DMS 273 treated with DMSO at 0.1 percent for 48 hours (cell line): ENCODE results near the gene GMDS.

ENCODE experiments used
- DNase-seq: peaks from one replicate; lab custom pipeline; 2025; lab: John Stamatoyannopoulos, UW

The GMDS gene

GRCh38 chr6:1586861-1587450 is 658.4 kb downstream of the GMDS start:
- no peak for DNase-seq

GRCh38 chr6:1586256-1586655 is 659.1 kb downstream of the GMDS start:
- no peak for DNase-seq

DNA sequence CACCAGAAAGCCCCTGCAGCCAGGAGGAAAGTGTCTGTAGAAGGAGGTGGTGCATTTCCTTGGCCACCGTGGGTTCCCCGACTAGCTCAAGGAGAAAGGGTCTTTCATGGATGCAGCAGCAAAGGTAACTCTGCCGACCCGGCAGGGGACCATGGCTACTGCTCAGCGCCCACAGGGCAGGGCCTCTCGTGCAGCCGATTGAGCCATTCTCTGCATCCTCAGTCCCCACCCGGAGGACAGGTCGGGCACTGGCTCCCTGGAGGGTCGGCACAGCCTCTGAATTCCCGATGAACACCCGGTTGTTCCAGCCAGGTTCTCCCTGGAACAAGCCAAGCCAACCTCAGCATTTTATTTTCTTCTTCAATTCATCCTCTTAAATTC is 659.7 kb downstream of the GMDS start:
- DNase-seq, result no peak

GRCh38 chr6:1584996-1585668 is 660.3 kb downstream of the GMDS start:
- no peak for DNase-seq

DNA sequence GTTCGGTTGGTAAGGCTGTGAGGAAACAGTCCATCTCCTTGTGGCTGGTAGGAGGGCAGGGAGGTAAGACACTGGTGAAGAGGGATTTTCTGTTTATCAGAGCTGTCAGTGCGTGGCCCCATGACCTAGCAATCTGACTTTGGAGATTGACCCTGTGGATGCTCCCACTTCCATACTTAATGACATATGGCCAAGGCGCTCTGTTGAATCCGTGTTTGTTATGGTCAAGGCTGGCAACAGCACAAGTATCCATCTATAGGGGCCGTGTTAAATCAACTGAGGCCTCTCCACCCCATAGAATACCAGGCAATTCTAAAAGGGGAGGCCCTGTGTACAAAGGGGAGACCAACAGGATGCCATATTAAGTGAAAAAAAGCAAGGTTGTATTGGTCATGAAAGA is 661.3 kb downstream of the GMDS start:
- no peak for DNase-seq

DNA sequence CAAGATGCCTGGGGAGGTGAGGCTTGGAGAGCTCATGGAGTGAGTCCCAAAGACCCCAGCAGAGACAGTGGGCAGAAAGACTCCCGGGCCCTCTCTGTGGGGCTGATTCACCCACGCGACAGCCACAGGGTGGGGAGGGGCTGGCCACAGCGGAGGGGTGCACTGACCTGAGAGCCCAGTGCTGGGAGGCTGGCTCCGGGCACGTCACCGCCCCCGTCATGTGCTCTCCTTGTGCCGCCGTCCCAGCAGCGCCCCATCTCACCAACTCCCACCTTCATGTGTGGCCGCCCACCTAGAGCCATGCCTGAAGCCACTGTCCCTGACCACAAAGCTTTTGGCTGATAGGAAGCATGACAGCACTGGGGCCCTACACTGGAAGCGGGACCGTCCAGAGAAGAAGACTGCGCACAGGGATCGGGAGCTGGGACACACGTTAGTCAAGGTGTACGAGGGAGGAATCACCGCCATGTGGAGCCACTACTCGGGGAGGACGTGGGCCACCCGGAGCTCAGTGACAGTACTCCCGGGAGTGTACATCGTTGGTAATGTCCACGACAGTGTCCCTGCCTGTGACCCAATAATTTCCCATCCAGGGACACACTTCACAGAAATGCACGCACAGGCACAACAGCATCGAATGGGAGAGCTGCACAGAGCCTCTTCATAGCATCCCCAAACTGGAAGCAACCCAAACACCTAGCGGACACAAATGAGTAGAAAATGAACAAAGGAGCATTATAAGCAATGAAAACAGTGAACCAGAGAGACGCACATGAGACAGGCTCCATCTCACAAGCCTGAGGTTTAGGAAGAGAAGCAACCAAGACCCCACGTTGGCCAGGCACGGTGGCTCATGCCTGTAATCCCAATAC is 664.0 kb downstream of the GMDS start:
- DNase-seq, result no peak

DNA sequence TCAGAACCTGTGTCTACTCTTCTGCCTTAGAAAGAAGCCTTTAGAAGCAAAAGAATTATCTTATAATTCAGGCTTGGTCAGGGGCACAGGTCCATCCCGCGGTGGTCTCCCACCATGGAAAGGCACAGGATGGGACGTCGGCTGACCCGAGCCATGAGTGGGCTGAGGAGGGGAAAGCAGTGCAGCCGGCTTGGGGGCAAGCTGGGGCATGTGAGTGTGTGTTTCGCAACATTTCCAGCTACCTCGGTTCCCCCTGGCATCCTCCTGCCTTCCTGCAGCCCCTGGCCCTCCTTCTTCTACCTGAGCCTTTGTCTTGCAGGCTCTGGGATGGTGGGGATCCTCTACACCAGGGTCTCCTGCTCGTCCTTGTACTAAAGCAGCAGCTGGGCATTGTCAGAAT is 664.8 kb downstream of the GMDS start:
- DNase-seq, result no peak

GRCh38 chr6:1580109-1580508 is 665.3 kb downstream of the GMDS start:
- DNase-seq, result no peak

DNA sequence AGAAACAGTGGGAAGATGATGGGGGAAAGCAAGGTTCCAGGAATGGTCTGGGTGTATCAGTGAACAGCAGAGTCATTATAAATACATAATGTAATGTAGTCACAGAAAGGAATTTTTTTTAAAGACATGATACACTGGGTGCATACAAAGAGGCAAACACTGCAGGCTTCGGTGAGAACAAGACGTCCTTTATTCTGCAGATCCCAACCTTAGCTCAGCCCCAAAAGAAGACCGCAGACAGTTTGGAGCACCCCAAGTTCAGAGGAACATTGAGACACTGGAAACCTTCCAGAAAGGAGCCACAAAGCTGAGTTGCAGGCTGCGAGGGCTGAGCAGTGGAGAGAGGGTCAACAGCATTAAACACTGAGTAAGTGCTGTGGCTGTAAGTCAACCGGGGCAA is 666.3 kb downstream of the GMDS start:
- DNase-seq, result no peak

GRCh38 chr6:1577896-1578745 is 667.3 kb downstream of the GMDS start:
- DNase-seq, result no peak

GRCh38 chr6:1577146-1577680 is 668.2 kb downstream of the GMDS start:
- no peak for DNase-seq

DNA sequence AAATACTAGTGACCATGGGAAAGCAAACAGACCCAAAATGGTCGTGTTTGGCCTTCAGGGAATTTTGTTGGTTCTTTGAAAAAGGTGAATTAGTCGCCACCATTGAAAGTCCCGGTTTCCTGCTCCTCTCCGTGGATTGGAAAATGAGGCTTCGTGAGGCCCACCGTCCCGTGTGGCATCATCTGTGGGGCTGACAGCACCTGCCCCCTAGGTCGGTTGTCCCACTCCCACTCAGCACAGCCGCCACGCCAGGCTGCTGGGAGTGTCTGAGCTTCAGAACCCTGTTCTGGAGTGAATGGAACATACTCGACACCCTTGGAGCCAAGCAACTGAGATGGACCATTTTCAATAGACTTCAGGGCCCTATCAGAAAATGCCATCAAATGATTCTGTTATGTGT is 668.7 kb downstream of the GMDS start:
- no peak for DNase-seq

DNA sequence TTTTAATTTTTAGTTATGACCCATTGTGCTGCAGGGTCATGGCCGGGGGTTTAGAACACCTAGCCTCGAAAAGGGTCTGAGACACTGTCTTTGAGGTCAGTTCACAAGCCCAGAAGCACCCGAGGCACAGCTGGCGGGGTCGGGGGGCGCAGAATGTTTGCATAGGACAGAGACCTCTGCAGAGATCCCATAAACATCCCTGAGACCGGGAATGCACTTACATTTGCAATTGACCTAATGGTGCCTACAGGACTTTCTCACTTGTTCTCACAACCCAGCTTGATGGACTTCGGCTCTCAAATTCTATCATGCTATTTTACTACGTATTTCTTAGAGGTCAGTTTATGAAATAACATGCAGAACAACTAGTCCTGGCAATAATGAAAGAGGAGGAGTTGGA is 669.2 kb downstream of the GMDS start:
- DNase-seq, result no peak

- DNase-seq, result no peak
Measured at GRCh38 chr6:1575210-1576041, 670.0 kb downstream of the GMDS start.

- no peak for DNase-seq
Measured at GRCh38 chr6:1574890-1575209, 670.6 kb downstream of the GMDS start.

DNA sequence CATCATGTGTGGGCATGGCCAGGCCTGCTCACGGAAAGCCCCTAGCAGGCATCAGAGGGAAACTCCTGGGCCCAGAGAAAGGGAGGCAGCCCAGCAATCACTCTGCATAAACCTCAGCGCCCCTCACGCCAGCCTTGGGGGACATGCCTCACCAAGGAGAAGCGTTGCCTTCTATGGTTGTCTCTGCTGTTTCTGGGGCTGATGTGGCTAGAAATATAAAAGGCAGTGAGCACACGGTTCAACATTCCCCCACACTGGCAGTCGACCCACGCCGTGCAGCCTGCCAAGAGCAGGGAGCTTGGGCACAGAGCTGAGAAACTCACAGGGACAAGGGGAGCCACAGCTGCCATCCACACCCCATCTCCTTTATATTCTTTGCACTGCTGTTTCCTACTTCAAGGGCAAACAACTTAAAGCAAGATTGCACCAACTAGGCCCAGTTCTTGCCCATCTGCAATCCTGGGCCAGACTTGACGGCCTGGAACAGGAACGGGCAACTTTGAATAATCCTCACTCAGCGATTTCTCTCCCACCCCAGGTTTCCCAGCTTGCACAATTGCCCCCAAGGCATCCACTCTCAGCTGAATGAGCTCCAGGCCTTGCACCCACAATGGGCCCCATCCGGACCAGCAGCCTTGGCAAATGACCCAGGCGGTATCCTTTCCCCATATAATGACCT is 671.2 kb downstream of the GMDS start:
- no peak for DNase-seq
